GM19324 (cell line): ENCODE measurements around the gene PDK2.

Experiments
- ATAC-seq: cut with Tn5 transposase; IDR thresholded peaks from one replicate; pipeline ENCODE4 v1.9.1; 2021; ENCODE audit warnings: mild to moderate bottlenecking, moderate library complexity; ENCODE audit not compliant: unreplicated experiment, low FRiP score

PDK2 gene

DNA sequence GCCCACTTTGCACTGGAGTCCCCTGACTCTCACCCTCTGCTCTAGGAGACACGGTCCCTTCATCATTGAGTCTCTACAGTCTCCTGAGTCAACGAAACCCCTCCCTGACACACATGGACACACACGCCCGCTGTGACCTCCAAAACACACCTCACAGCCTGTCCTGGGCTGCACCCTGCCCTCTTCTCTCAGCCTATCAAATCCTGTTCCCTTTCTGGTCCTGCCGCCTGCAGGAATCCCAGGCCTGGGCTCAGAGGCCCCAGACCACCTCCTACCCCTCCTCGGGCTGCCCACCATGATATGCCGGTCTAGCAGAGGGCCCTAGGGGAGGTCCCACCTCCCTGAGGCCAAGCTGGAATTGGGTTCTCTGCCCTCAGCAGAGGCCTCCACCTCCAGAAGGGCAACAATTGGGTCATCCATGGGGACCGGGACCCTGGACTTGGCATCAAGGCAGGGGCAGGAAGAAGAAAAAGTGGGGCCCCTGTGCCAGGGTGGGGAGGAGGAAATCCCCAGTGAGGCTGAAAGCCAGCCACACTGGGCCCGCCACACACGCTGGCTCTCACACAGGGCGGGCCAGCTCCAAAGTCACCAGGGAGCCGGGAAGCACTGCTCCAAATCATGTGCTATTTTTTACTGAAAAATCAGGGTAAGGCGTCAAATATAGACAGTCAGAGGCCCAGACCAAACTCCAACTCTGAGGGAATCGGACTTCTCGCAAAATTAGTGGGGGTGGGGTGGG, 51.9 kb downstream of the PDK2 start:
- no peak for ATAC-seq

DNA sequence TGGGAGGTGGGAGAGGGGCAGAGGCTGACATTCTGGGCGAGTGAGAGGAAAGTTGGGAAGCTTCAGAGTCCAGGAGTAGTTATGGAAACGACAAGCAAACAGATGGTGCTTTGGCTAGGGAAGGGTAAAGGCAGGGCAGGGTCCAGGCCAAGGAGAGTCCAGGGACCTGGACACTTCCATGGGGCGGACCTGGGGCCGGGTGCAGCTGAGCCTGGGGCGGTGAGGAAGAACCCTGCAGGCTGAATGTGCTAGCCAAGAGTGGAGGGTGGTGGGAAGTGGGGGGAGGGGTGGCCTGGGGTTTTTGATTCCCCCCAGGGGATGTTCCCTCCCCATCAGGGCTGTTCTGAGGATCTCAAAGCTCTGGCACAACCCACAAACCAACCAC, 52.7 kb downstream of the PDK2 start:
- no peak for ATAC-seq

DNA sequence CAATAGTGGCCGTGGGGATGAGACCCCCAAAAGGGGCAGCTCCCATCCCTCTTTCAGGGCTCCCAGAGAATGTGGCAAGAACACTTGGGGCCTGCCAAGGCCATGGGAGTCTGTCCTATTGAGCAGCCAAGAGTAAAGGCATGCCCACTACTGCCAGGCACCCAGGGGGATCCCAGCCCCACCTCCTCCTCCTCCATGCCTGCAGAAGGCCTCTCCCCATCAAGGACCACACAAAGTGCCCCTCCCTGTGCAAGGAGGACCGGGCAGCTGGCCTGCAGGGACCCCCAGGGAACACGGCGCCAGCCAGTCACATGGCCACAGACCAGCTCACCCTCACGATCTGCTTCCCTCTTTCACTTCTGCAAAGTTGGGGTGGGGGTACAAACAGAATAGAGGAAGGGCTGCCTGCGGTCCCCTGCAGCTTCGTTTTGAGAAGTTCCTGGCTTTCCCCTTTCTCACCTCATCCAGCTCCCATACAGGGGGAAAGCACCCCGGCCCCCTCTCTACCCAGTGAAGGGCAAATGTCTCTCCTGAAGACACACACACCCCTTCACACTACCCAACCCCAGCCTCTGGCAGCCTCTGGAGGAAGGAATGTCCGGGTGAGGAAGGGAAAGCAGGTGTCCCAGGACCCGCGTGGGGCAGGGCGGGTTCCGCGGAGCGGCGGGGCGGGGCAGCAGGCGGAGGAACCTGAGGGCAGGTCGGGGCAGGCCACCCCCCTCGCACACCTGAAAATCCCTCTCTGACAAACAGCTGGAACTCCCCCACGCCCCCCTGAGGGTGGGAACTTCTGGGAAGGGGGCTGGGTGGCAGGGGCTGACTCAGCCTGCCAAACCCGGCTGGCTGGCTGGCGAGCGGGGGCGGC, 53.3 kb downstream of the PDK2 start:
- no peak for ATAC-seq

DNA sequence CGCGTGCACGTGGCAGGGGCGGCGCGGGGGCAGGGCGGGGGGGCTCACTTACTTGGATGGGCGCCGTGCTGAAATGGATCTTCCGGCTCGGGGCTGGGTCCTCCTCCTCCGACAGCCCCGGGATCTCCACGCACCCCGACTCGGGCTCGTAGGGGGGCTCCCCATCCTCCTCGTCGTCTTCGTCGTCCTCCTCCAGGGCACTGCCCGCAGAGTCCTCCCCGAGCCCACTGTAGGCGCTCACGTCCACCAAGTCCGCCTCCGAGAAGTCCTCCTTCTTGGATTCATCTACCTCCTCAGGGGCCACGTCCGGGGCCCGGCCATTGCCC, 53.9 kb downstream of the PDK2 start:
- no peak for ATAC-seq

DNA sequence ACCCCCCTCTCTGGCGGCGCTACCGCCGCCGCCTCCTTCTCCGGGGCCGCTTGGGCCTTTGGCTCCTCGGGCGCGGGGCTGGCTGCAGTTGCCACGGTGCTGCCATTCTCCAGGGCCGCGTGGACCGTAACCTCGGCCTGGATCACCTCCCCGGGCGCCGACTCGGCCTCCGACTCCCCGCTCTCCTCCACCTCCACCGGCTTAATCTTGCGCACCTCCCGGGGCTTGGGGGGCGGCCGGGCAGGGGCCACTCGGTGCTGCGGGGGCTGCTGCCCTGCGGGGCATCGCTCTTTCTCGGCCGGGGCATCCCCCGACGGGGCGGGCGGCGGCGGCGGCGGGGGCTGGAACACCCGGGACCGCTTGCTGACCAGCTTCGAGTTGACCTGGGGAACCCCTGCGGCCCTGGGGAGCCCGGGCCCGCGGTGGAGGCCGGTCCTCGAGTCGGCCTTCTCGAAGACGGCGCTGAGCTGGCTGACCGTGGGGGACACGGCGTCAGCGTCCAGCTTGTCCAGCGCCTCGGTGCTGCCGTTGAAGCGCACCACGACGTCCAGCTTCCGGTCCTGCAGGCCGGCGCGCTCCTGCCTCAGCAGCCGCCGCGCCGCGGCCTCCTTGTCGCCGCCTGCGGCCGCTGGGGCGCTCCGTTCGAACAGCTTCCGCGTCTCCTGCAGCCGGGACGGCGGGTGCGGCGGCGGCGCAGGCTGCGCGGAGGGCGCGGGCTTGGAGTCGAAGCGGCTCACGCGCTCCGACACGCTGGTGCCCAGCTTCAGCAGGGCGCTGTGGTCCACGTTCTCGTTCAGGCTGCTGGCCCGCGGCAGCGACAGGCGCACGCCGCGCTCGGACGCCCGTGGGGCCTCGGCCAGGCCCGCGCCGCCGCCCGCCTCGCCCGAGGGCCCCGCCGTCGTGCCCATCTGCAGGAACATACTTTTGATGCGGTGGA, 54.5 kb downstream of the PDK2 start:
- ATAC-seq, result no peak

DNA sequence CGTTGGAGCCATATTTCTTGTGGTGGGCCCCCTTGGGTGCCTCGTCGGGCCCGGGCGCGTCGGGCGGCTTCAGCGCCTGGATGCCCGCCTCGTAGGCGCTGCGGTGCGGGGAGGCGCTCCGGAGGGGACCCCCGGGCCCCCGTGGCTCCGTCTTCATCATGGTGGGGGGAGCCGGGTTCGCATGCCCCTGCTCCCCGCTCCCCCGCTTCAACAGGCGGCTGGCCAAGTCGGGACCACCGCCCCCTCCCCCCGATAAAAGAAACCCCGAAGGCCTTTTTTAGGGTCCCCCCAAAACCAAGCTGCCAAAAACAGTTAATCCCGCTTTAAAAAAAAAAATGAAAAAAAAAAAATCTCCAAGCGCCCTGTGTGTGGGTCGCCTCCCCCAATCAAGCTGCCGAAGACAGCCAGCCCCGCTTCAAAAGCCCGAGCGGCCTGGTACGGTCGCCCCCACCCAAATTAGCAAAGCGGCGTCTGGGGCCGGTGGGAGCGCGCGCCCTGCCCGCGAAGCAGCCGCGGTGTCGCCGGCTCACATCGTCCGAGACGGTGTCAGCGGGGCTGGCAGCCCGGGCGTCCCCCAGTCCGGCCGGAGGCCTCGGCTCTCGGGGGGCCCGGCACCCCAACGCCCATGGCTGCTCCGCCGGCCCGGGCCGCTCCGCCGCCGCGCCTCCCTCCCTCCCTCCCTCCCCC, 55.3 kb downstream of the PDK2 start, which contains the start of gene PPP1R9B:
PPP1R9B (minus strand) TSS at position 324 of the 687 bp plus-strand sequence; CDS start at position 160, 164 bp downstream.
- peak; percentile 2 for ATAC-seq

DNA sequence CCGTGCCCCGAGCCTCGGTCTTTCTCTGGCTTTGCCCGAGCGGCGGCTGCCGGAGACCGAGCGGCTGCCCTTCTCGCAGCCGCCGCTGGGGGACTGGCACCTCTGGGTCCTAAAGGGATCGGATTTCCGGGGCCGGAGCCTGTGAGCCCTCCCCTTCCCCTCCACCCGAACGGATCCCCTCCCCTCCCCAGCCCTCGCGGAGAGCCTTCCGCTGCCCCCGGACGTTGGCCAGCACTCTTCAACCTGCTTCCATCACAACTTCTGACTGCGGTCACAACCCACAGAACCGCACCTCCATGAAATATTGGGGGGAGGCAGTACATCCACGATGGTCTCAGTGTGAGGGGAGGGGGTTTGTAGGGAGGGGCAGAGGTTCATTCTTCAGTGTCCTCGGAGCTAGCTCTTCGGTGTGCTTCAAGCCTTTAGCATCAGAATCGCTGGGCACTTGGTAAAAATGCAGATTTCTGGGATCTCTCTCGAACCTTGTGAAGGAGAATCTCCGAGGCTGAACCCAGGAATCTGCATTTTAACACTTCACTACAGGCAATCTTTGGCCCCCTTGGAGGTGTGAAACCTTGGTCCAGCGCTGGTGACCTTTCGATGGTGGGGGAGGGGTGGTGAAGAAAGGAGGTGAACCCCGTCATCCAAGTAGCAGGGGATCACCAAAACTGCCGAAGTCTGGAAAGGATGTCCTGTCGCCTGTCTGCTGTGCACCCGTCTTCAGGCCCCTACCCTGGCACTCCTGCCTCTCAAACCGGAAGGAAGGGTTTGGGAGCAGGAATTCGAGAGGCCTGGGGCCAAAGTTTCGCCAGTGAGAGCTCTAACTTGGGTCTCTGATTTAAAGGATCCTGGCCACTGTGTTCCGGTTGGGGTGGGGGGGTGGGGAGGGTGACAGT, 56.1 kb downstream of the PDK2 start:
- peak; percentile 34 for ATAC-seq

DNA sequence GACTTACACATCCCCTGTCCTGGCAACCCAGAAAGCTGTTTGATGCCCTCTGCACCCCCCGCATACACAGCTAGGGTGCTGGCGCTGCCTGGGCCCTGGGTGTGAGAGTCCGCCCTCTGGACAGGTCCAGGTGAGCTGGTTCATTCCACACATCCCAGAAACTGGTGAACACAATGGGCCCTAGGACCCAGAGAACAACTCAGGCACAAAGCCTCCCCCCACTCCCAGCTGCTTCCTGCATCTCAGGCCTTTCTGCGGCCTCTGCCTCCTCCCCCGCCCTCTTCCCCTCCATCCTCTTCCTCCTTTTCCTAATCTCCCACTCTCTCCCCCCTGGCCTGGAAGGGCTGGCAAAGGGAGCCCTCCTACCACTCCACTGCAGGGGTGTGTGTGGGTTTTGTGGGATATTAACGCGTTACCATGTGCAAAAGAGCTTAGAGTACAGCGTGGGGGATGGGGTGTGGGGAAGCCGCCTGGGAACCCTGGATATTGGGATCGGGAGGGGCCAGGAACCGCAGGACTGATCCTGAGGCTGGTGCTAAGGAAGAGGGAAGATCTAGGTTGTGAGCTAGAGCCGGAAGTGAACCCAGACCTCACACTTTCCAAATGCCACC, 56.9 kb downstream of the PDK2 start:
- ATAC-seq, result no peak

DNA sequence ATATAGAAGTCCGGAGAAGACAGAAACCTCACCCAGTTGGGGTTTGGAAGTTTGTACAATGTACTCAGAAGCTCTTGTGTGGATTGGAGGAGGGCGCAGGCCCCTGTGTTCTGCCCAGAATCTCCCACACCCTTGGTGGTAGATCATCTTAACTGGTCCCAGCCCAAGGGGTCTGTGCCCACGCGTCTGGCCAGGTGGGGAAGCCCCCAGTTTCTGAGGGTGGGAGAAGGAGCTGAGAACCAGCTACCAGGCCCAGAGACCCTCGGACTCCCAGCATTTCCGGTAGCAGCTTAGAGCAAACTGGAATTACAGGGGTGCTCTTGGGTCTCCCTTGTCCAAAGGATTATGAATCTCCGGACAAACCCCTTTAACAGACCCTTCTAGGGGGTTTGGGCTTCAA, 57.6 kb downstream of the PDK2 start:
- ATAC-seq, result no peak

DNA sequence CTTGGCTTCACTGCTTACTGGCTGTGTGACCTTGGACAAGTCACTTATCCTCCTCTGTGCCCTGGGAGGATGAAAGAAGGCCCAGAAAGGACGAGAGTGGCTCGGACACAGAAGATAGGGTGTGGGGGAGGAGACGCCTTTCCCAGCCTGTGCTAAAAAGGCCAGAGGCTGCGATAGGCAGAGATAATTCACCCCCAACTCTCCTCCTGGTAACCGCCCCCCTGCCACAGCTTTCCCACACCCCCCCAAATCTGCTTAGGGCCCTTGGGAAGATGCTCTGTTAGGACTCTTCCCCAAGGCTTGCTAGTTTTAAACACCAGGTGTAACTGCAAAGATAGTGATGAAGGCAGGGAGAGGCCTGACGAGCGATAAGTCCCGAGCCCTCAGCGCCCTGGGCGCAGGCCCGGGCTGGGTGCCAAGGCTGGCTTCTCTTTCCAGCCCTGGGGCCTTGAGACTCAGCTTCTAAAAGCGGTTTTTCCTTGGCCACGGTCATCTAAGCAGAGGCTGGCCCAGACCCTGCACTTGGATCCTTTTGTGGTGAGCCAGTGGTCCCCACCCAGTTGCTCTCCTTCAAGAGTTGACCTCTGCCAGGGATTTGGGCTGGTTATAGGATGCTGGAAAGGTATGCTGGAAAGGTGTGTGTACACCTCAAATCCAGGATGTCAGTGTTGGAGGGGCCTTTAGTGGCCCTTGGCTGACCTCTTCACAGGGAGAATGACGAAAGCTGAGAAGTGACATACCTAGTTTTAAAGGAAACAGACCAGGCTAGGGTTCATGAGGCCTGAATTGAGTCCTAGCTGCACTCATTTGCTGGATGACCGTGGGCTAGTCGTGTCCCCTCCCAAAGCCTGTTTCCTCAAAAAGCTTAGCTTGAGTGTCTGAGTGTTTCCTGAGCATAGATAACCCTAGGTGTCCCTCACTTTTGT, 58.8 kb downstream of the PDK2 start:
- ATAC-seq, result no peak

DNA sequence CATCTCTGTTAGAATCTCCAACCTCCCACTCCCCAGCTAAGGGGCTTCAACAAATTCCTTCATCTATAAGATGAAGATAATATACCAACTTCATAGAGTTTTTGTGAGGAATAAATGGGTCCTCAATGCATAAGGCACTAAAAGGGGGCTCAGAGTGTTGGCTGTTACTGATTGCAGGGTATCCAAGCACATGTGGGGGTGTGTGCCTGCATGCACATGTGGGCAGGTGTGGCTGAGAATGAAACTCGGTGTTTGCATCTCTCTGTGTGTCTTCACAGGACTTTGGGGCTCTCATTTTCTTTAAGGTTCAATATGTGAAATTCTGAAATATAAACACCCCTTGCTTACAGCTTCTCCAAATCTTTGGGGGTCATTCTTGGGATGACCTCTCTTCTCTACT, 59.5 kb downstream of the PDK2 start:
- ATAC-seq, result peak; percentile 45

DNA sequence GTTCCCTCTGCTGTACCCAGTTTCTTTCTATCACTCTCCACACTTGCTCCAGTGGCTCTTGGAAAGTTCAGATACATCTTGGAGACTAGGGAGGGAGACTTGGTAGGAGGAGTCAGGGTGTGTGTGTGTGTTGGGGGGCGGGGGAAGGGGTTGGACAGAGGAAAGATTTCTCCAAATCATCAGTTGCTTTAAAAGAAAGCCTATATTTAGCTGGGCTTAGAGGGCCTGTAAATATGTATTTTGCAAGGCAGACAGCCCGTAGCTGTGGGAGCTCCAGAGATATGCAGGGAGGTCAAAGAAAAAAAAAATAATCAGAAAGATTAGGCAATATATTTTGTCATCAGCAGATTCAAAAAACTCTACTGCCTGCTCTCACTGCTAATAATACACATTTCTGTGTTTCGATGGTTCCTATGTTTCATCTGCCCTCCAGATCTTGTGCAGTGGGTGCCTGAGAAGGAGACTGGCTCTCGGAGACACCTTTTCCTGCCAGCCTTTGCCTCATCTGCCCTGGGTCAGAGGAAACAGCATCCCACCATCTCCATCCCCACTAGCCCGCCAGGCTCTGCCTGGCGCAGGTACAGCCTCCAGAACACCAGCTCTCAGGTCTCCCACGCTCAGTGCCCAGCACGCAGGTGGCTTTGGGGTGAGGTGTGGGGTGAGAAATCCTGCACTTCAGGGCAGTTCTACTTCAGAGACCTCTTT, 60.1 kb downstream of the PDK2 start:
- ATAC-seq, result no peak

DNA sequence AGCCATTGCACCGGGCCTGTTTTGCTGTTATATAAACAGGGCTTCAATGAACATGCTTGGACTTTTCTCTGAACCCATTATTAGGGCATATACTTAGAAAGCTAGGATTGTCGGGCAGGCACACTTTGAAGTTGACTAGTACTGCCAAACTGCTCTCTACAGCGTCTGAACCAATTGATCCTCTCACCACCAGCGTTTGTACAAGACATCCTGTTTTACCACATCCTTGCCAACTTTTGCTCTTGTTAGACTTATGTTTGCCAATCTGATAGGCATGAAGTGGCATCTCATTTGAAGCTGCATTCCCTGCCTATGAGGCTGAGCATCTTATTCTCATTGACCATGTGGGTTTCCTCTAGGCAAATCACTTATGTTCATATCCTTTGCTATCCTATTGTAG, 62.7 kb downstream of the PDK2 start:
- no peak for ATAC-seq

DNA sequence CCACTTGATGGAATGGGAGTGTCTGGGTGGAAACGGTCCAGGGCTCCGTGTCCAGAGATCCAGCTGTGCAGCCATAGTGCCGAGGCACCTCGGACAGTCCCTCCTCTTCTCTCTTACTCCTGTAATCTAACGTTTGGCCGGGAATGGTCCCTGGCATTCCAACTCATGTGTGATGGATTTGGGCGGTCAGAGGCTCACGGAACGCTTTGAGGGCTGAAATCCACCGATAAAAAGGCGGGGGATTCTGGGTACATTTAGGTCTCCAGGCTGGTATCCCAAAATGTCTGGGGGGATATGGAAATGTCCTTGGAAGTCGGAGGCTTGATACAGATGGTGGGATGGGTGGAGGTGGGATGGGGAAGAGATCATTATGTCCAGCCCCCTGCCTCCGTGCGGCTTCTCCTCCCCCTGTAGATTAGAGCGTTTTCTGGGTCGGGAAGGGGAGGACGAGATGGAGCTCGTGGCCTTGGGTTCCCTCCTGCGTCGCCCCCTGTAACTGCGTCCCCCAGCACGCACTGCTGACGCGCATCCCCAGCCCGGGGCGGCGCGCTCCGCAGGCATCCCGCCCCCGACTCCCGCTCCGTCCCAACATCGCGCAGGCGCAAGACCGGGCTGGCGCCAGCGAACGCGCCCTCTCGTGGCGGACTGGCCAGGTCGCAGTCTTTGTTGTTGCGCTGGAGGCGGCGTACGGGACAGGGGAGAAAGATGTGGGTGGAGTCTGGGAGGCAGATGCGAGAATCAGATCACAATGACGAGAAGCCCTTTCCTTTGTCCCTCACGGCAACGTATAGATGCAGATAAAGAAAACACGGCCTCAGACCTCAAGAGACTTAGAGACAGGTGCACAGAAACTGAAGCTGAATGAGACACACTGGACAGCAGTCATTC, 66.1 kb downstream of the PDK2 start:
- ATAC-seq, result peak; percentile 87
